IPS DF 4.7 (cell line): ENCODE data around the gene PPM1J.
"Not testable (repeated sequence)": the region's sequence is repeated elsewhere in the genome, so short reads cannot be mapped to it uniquely, and the experiment has no call there.

Experiments
- DNase-seq: peaks from one replicate; pipeline ENCODE4 v3.0.0-alpha.2; 2013; ENCODE audit warnings: low spot score; ENCODE audit errors: extremely low read depth

The PPM1J gene

GRCh38 chr1:112721966-112722524 is 6.9 kb upstream of the PPM1J start:
- no peak for DNase-seq

DNA sequence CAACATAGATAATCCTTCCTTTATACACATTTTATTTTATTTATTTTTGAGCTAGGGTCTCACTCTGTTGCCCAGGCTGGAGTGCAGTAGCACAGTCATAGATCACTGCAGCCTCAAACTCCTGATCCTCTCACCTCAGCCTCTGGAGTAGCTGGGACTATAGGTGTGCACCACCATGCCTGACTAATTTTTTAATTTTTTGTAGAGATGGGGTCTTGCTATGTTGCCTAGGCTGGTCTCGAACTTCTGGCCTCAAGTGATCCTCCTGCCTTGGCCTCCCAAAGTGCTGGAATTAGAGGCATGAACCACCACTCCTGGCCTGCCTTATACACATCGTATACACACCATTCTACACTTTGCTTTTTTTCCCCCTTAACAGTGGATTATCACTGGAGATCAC is 6.2 kb upstream of the PPM1J start:
- DNase-seq: not testable (repeated sequence)

DNA sequence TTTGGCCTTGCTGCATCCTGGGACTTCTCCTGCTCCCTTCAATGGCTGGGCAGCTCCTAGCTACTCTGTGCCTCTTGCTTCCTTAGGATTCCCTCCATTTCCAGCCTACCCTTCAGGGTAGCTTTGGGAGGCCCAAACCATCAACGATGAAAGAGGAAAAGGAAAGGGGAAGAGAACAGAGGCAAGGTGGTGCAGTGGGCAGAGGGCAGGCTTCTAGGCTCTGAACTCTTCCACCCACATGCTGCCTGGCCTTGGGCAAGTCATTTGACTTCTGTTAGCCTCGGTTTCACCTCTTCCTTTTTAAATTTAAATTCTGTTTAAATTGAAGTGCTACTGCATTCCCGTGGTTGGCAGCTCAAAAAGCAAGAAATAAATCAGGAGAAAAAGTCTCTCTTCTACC is 5.7 kb upstream of the PPM1J start:
- no peak for DNase-seq

DNA sequence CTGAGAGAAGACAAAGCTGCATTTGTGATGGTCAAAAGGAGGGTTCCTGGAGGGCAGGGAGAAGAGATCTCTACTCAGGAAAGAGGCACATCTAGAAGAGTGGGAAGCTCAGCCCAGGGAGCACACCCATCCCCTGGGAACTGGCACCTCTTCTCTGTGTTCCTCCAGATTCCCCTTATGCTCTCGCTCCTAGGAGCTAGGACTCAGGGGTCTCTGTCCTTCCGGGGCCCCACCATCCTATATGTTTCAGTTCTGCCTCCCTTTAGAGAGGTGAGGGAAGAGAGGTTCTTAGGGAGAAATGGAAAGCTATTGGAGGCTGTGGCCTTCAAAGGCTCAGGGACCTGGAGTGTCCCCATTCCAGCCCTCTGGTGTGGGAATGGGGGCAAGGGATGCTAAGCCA is 4.6 kb upstream of the PPM1J start:
- DNase-seq: no peak

- DNase-seq: no peak
These were observed 3.7 kb upstream of the PPM1J start for GRCh38 chr1:112718691-112719418.

GRCh38 chr1:112717263-112717873 is 2.2 kb upstream of the PPM1J start:
- DNase-seq: no peak

- peak; percentile 93 for DNase-seq
These were observed 1.1 kb upstream of the PPM1J start for GRCh38 chr1:112716133-112716720.

DNA sequence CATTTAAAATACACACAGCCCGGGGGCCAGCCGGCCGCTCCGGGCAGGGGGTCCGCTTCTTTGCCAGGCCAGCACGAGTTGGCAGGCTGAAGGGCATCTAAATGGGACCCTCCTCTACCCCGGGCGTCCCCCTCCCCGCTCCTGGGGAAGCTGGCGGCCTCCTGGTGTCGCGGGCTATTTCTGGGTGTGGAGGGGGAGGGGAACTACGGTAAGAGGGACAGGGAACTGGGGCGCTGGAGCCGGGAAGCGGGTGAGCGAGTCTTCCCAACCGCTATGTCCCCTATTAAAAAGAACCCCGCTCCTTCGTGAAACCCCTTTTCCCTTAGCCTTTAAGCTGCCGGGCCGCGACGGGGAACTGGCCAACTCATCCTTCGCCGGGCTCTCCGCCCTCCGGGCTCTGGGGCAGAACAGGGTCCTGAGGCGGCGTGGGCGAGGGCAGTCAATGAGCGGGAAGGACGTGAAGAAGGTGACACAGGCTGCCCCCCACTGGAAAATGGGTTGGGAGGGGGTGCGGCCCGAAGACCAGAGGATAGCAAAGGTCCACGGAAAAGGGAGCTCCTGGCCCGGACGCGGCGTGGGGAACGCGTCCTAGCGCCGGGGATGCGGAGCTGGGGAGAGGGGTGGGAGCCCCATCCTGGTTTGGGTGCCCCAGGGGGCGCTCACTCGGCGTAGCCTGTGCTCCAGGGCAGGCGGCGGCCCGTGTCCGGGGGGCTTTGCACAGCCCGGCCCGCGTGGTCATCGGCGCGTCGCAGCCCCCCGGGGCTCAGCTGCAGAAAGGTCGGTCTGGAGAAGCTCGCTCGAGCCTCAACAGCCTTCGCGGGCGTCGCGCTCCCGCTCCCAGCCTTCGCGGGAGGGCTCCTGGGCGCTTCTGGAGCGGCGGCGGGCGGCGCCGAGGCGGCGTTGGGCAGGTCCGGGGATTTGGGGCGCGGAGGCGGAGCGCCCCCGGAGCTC is 544 bp downstream of the PPM1J start:
- DNase-seq: no peak

GRCh38 chr1:112713466-112714312 is 1.4 kb downstream of the PPM1J start:
- DNase-seq: no peak

- no peak for DNase-seq
These were observed 2.4 kb downstream of the PPM1J start for GRCh38 chr1:112712701-112713128.

DNA sequence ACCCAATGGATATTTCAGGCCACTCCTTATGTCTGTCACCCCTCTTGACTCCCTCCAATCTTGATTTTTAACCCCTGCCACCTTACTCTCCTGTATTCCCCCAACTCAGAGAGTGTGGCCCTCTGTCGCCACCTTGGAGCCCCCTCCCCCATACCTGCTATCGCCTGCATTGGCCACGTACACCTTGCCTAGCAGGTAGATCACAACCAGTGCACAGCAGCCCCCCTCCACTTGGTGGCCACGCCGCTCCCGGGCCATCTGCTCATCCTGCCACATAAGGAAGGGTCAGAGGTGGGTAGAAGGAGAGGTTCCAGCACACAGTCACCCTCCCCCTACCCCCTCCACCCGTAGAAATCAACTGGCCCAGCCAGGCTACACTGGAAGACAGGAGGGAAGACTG is 2.9 kb downstream of the PPM1J start:
- no peak for DNase-seq

DNA sequence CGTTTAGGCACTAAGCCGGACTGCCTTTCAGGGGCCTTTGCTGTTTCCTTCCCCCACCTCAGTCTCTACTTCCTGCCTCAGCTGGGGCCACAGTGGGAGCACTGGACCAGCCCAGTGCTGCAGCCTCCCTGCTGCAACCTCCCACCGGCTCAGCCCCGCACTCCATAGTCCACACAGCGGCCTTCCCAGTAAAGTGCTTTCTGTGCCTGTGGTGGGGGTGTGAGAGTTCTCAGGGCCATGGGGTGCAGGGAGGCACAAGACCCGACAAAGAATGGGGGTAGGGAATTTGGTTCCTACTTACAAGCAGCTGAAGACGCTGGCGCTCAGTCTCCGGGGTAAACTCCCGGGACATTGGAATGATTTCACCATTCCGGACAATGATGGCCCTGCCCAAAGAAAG is 3.5 kb downstream of the PPM1J start:
- DNase-seq: no peak

- no peak for DNase-seq
These were observed 4.1 kb downstream of the PPM1J start for GRCh38 chr1:112711041-112711440.

DNA sequence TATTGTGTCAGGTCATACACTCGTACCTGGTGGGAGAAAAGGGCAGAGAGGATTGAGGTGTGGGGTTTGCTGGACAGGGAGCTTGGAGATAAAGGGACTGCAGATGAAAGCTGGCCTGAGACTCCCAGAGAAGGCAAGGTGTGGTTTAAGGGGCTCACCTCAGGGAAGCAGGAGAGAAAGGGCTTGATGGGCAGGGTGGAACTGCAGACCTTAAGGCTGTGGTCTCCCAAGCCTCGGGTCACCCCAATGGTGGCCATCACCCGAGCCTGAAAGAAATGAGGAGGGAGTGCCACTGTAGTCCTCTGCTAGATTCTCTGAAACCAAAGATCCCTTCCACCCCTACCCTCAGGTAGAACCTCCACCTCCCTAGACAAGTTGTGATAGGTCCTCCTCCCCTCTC is 4.5 kb downstream of the PPM1J start:
- no peak for DNase-seq

GRCh38 chr1:112710159-112710558 is 5.0 kb downstream of the PPM1J start:
- no peak for DNase-seq

DNA sequence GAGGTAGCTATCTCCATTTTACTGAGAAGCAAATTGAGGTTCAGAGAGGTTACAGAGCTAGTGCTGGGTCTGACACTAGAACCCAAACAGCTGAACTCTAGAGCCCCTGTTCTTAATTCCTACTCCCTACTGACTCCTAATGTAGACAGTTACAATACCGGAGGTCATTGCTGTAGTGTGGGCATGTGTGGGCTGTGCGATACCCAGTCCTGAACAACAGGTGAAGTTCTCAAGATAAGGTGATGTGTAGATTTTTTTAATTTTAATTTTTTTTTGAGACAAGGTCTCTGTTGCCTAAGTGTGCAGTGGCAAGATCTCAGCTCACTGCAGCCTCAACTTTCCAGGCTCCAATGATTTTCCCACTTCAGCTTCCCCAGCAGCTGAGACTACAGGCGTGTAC is 6.6 kb downstream of the PPM1J start:
- DNase-seq: no peak

DNA sequence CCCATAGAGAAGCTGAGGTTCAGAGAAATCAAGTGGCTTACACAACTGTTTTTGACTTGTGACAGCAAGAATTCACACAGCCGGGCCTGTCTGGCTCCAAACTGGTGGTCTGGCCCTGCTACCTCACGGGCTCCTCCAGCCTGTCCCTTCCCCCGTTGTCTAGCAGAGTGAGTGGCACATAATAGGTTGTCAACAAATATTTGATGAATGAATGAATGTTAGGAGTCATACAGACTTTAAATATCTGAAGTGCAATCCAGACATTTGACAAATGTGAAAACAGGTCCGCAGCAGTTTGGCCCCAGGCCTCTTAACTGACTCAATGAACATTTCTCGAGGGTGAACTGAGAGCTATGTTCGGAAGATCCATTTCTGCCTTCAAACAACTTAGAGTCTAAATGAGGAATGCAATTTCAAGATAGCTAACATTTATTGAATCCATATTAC is 7.1 kb downstream of the PPM1J start:
- no peak for DNase-seq

DNA sequence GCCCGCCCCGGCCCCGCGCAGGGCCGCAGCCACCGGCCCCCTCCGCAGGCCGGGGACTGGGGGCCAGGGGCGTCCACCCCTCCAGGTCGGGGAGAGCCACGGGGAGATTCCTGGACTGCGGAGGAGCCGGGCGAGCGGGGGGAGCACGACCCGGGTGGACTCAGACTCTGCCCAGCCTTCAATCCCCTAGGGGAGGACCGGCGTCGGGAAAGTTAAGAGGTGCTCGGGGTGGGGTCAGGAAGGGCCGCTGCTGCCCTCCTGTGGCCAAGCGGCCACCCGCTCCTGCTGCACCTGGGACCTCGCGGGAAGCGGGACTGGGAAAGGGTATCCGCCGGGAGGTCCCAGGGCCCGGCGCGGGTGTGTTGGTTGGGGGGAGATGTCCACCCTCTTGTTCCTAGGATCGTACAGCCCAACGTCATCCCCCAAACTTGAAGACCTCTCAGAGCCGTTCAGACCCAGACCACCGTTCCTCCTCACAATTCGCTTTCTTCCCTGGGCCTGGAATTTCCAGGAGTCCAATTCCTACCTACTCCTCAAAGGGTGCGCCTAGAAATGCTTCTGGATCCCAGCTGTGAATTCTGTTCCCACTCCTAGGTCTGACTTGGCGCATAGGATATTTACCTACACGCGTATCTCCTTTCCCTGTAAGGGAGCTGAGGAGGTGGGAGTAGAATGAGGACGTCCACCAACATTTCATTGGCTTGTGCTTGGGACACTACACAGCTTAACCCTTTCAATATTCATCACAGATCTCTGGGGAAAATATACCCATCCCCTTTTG is 7.7 kb downstream of the PPM1J start:
- DNase-seq: no peak

GRCh38 chr1:112706505-112707220 is 8.5 kb downstream of the PPM1J start, which contains the start of gene RHOC:
Gene RHOC (minus strand): TSS chr1:112707127. CDS start chr1:112703799, 3,328 bp downstream.
- no peak for DNase-seq
